Activated CD8-positive, alpha-beta memory T cell treated with anti-CD3 and anti-CD28 coated beads for 24 hours (primary cell): ENCODE measurements around the gene CEACAM21.

Experiments
- DNase-seq: peaks from one replicate; pipeline ENCODE4 v3.0.0-alpha.2; 2020

The CEACAM21 gene

DNA sequence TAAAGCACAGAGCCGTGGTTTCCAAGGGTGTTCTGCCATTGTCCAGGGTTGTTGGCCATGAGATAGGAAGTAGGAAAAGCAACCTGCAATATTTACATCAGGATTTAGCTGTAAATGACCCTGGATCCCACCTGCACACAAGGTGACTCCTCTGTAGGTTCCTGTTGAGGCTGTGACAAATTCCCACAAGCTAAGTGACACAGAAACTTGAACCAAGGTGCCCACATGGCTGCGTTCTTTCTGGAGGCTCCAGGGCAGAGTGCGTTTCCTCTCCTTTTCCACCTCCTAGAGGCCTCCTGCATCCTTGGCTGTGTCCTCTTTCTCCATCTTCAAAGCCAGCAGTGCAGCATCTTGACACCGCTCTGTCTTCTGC, 11.9 kb downstream of the CEACAM21 start:
- no peak for DNase-seq

DNA sequence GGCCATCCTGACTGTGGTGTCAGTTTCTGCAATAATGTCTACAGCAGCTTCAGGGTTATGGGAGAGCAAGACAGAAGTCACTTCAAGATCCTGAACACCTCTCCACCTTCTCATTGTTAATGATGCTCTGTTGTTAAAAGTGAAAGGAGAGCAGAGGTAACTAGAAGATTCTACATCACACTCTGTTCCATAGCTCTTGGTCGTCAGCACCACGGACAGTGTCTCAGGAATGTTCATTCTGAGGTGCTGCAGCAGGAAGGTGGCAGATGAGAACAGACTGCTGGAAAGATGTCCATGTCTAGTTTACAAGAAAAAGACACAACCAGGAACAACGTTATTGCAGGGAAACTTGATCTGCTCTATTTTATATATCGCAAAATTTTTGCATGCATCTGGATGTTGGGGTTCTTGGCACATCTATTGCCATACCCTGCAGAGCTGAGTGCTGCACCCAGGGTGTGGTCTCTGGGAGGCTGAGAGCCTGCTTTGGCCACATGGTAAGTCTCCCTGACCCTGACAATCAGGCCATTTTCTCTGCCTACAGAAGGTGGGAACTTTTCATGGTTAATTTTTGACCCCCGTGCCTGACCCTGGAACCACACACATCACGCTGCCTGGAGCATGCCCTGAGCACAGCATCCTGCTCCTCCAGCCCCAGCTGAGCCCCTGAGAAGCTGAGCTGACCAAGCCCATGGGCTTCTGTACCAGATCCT, 12.7 kb downstream of the CEACAM21 start:
- DNase-seq: peak; percentile 54

- DNase-seq: no peak
Measured at GRCh38 chr19:41589371-41589770, 13.4 kb downstream of the CEACAM21 start.

GRCh38 chr19:41590936-41591335, 15.0 kb downstream of the CEACAM21 start:
- no peak for DNase-seq

DNA sequence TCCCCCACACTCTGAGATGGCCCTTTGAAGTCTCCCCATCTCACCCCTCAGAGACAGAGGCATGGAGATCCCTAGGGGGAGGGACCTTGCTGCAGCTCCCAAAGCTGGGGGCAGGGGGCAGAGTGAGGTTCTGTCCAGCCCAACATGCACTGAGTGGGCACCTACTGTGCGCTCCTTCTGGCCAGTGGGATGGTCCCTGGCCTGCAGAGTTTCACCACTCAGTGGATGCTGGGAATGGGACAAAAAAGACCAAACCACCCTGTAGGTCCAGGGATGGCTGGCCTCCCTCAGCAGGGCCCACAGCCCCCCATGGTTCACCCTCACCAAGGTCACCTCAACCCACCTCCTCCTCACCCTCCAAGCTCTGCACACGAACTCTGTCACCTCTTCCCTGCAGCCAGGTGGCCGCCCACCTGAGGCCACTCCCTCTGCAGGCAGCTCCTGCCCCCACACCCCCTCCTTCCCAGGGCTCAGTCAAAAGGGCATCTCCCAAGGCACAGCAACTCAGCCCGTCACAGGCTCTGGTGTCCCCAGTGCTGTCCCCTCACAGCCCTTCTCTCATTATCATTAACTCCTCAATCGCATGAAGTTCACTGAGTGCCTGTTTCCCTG, 16.1 kb downstream of the CEACAM21 start:
- peak; percentile 46 for DNase-seq

DNA sequence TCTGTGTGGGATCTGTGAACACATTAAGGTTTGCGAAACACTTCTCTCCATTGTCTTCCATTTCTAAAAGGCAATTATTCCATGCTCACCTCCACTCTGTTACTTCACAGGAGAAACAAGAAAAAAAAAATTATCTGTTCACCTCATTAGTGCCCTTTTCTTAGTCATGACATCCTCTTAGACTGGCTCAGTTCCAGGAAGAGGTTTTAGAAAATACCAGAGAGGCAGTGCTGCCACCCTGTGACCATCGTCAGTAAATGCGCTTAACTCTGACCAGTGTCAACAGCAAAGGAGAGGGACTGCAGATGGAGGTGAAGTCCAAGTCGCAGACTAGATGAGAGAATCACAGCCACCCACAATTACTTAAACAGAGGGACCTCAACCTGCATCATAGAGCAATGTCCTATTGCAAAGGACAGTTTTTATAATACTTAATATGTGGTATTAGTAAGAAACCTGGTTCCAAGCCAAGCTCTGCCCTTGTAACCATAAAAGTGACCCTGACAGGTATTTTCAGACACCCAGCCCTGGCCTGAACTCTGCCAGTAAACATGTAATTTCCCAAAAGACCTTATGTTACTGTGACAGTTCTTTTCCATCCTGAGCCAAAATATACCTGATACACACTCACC, 19.4 kb downstream of the CEACAM21 start:
- DNase-seq: peak; percentile 78

DNA sequence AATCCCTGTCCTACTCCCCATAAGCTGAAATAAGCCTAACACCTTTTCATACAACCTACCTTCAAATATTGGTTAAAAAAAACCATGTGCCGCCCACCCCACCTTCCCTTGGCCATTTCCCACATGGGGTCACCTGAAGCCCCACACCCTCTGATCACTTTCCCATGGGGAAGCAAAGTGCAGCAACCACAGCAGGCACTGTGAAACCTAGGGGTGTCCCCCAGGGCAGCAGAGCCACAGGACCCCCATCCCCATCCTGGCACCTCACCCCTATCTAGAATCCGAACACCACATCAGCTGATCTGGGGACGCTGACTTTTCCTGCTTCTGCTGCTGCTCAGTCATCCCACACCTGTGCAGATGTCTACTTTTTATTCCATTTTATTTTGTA, 19.9 kb downstream of the CEACAM21 start:
- DNase-seq: peak; percentile 46

DNA sequence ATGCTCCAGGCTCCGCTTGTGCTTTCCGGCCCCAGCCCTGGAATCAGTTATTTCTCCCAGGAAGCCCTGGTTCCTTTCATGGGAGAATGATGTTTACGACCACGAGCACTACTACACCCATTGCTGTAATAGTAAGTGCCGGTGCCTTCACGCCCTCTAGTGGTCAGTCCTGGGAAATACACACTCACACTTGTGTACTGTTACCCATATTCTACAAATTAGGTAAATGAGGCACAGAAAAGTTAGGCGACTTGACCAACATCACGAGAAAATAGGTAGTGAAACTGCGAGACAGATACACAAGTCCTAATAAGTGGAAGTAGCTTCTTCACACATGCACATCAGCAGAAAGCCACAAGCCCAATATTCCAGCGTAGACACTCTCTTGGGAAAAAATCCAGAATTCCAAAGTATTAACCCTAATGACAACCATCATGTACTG, 21.7 kb downstream of the CEACAM21 start:
- DNase-seq: peak; percentile 84

DNA sequence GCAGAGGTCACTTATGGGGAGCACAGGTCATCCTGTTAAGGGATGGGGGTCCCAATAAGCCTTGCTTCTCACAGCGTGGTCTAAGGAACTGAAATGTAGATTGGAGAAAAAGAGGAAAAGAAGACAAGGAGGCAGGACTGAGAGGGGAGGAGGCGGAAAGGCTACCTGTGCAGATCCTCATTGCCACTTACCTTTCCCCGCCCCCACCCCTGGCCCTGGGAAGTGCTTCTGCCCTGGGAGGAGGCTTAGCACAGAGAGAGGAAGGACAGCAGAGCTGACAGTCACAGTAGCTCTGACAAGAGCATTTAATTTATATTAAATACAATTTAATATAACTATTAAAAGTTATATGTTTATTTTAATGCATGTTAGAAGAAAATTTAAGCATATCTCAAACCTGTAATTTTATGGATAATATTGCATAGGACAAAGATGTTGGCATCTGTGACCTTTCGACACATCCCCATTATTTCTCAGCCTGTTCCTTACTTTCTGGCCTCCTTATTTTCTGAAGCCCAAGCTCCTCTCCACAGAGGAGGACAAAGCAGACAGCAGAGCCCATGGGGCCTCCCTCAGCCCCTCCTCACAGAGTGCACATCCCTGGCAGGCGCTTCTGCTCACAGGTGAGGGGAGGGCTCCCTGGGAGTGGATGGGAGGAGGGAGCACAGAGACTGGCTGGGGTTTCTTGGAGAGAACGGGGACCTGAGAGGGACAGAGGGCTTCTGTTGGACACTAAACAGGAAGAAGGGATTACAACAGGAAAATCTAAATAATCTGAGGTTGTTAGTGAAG, 23.4 kb downstream of the CEACAM21 start:
- DNase-seq: peak; percentile 37

- DNase-seq: no peak
Measured at GRCh38 chr19:41601771-41602170, 25.8 kb downstream of the CEACAM21 start.

- peak; percentile 17 for DNase-seq
Measured at GRCh38 chr19:41604831-41605230, 28.9 kb downstream of the CEACAM21 start.

DNA sequence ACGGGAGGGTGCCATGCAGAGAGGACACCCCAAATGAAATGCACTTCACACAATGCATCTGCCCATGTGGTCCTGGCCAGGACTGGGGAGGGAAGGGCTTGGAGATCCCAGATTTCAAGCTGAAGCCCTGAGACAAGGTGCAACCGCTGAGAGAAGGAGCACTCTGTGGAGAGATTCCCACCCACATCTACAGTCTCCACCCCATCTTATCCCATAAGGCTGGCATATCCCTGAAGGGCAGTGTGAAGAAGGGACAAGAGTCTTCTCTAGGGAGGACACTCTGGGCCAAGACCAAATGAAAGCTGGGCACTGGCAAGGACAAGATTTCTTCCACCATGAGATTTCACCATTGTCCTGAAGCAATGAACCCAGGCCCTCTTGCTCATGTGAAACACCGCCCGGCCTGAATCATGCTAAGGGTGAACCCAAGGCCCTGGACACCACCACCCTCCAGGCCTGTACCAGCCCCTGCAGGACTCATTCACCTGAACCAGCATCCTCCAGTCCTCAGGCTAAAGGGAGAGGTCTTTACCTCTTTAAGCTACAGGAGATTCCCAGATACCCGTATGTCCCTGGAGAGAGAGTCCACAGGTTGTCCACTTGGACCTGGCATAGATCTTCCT, 30.4 kb downstream of the CEACAM21 start:
- DNase-seq: no peak

GRCh38 chr19:41607668-41608067, 31.7 kb downstream of the CEACAM21 start:
- no peak for DNase-seq

GRCh38 chr19:41610789-41611188, 34.8 kb downstream of the CEACAM21 start:
- DNase-seq: no peak

DNA sequence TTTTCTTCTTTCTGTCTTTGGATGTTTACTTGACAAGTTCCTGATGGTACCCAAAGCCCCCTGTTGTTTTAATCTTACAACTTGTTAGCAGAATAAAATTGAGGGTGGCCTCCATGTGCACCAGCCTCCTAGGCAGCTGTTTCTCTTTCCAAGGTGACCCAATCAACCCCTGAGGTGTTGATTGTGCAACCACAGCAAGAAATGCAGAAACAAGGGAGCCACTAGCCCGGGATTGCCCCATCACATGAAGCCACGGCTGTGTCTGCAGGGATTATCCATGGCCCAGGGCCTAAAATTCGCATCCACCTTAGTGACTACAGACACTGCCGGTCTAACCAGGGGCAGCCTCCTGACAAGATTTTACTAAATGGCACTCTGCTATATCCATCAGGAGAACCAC, 36.5 kb downstream of the CEACAM21 start:
- DNase-seq: no peak

GRCh38 chr19:41615207-41615606, 39.2 kb downstream of the CEACAM21 start:
- DNase-seq: no peak

DNA sequence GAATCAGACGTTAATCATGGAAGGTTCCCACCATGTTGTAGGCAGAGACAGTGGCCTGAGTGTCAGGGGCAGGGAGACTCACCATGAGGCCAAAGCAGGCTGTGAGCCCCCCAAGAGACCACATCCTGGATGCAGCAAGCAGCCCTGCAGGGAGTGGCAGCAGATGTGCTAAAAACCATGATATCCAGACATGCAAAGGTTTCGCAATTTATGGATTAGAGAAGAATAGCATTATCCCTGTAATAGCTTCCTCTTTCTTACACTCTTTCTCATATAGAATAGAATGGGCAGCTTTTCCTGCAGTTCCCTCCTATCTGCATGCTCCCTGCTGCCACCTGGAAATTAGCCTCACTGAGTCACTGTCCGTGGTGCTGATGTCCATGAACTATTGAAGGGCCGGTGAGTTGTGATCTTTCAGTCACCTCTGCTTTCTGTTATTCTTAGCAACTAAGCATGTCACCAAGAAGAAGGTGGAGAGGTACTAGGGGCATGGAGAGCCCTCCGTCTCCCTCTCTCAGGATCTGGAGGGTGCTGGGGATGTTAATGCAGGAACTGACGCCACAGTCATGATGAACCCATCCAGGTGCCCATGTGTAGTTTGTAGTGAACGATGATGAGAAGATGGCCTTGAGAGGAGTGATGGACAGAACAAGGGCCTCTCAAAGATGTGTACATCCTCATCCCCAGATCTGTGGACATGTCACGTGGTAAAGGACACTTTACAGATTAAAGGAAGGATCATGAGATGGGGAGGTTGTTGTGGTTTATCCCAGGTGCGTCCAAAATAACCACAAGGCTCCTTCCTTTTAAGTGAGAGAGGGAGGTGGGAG, 41.0 kb downstream of the CEACAM21 start:
- DNase-seq: peak; percentile 13

DNA sequence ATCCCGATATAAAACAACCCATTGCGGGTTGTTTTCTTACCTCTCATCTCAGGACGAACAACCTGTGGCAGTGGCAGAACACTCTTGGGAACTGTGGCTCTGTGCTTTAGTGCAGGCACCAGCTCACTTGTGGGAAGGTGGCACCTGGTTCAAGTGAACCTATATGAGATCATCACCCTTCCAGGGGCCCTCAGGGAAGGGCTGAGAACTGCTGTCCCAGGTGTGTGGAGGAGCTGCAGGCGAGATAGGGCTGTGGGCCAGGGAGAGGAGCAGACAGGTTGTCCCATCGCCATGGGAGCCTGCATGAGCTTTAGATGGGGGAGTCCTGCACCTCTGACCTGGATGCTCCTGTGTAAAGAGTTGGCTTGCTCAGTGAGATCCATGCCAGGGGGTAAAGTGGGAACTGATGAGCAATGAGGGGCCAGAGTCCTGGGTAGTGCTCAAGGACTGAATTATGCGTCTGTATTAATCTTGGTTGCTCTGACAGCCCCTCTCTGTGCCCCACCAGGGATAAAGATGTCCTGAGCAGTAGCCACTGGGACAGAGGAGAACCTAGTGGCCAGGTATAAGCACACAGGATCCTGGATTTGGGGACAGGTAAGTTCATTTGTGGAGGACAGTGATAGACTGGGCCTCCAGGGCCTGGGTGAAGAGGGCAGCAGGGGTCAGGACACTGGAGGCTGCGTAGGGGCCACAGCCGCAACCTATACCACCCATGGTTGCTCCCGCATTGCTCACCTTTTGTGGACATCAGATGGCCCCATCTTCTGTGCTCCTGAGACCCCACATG, 42.2 kb downstream of the CEACAM21 start:
- peak; percentile 52 for DNase-seq

DNA sequence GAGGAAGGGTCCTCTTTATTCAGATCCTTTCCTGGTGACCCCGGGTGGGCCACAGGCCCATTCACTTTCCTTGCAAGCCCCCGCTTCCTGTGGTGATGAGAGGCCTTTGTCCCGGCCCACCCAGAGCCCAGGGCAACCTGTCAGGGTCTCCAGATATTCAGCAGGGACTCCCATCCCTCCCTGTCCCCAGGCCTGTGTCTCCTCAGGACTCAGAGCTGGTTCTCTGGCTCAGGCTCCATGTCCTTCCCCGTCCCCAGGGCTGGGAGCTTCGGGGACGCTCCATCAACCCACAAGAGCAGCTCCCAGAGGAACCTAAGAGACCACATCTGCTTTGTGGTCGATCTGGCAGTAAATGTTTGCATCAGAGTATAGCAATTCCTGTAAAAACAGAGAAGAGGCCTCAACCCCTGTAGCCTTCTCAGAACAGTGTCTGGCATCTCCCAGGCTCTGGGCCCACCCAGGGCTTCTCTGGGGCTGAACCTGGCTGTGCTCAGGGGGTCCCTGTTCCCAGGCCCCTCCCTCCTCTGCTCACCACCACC, 43.1 kb downstream of the CEACAM21 start:
- DNase-seq: peak; percentile 42

DNA sequence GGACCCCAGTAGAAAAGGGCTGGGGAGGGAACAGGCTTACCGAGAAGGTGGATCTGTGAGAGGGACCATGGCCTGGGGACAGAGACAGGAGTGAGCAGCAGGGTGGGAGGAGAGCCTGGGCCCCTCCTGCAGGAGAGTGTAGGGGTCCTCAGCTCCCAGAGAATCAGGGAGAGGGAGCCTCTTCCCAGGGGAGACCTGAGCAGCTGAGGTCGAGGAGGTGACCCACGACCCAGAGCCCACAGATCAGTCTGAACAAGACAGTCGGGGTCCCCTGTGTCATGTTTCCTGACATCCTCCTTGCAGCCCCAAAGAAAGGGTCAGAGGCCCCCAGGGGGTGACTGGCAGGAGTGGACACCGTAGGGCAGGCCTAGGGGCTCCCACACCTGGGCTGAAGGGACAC, 44.2 kb downstream of the CEACAM21 start:
- peak; percentile 9 for DNase-seq

- DNase-seq: peak; percentile 4
Measured at GRCh38 chr19:41621226-41621625, 45.3 kb downstream of the CEACAM21 start.
